Suprapubic skin (tissue), 3 donors: Measurements from ENCODE around the gene WBP2NL.

Experiments
- EP300 ChIP-seq: sonication (generic); formaldehyde crosslinking; IDR thresholded peaks from one replicate; pipeline ENCODE4 v1.6.1; 2017; ENCODE audit warnings: antibody characterized with exemption
- TF ChIP-seq, protein P1 (sequence below), 2 donors: fragments of 200-600 bp in 1 of 2; fragments of 450-650 bp in 1 of 2; sonication (generic) in 1 of 2; IDR thresholded peaks; one replicate each; pipeline ENCODE4 v1.5.1; 2016 to 2019; ENCODE audit warnings: antibody characterized with exemption in 2 of 2, mild to moderate bottlenecking in 1 of 2, moderate library complexity in 1 of 2

GRCh38 chr22:42068291-42068690, 69.7 kb downstream of the WBP2NL start:
- TF ChIP-seq, protein P1, sequence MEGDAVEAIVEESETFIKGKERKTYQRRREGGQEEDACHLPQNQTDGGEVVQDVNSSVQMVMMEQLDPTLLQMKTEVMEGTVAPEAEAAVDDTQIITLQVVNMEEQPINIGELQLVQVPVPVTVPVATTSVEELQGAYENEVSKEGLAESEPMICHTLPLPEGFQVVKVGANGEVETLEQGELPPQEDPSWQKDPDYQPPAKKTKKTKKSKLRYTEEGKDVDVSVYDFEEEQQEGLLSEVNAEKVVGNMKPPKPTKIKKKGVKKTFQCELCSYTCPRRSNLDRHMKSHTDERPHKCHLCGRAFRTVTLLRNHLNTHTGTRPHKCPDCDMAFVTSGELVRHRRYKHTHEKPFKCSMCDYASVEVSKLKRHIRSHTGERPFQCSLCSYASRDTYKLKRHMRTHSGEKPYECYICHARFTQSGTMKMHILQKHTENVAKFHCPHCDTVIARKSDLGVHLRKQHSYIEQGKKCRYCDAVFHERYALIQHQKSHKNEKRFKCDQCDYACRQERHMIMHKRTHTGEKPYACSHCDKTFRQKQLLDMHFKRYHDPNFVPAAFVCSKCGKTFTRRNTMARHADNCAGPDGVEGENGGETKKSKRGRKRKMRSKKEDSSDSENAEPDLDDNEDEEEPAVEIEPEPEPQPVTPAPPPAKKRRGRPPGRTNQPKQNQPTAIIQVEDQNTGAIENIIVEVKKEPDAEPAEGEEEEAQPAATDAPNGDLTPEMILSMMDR (IDR thresholded peaks at IDR 0.05): no peak
- no peak for TF ChIP-seq EP300
